Parathyroid adenoma (tissue), 2 donors: ENCODE results near the gene NFIX.

Source experiments
- H2AFZ ChIP-seq: fragments of 300-600 bp; sonication (generic); one replicate; pipeline ENCODE4 v1.7.0; 2017; ENCODE audit warnings: antibody characterized with exemption, mild to moderate bottlenecking
- H3K27ac ChIP-seq: fragments of 300-600 bp; sonication (generic); one replicate; pipeline ENCODE4 v1.7.0; 2017
- H3K27me3 ChIP-seq: fragments of 300-600 bp; sonication (generic); one replicate; pipeline ENCODE4 v1.7.0; 2017; ENCODE audit warnings: low read length; ENCODE audit not compliant: control insufficient read depth, insufficient read depth
- H3K36me3 ChIP-seq: fragments of 300-600 bp; sonication (generic); one replicate; pipeline ENCODE4 v1.7.0; 2017; ENCODE audit warnings: low read length; ENCODE audit not compliant: control insufficient read depth, insufficient read depth
- H3K4me1 ChIP-seq: fragments of 300-600 bp; sonication (generic); one replicate; pipeline ENCODE4 v1.7.0; 2017; ENCODE audit warnings: control low read depth
- H3K4me2 ChIP-seq: fragments of 300-600 bp; sonication (generic); one replicate; pipeline ENCODE4 v1.7.0; 2017; ENCODE audit warnings: low read length
- H3K4me3 ChIP-seq: fragments of 300-600 bp; sonication (generic); one replicate; pipeline ENCODE4 v1.7.0; 2017; ENCODE audit warnings: low read depth, low read length
- H3K79me2 ChIP-seq: fragments of 300-600 bp; sonication (generic); one replicate; pipeline ENCODE4 v1.7.0; 2017; ENCODE audit warnings: control low read depth
- H3K9ac ChIP-seq: fragments of 300-600 bp; sonication (generic); one replicate; pipeline ENCODE4 v1.7.0; 2017; ENCODE audit warnings: mild to moderate bottlenecking
- H3K9me3 ChIP-seq: fragments of 300-600 bp; sonication (generic); one replicate; pipeline ENCODE4 v1.7.0; 2017; ENCODE audit warnings: low read length; ENCODE audit not compliant: control insufficient read depth
- CTCF ChIP-seq: fragments of 300-600 bp; sonication (generic); IDR thresholded peaks from one replicate; pipeline ENCODE4 v1.7.0; 2017; ENCODE audit warnings: antibody characterized with exemption, mild to moderate bottlenecking
- donor health status: primary hyperparathyroidism.

NFIX gene

GRCh38 chr19:13043285-13043684, 48.0 kb downstream of the NFIX start:
- Histone ChIP-seq H3K27me3 (no peaks in the 10 kb centered on the region), H3K9ac (no peak overlapping the region), H3K36me3 (no peaks in the 10 kb centered on the region), H3K4me1 (no peaks in the 10 kb centered on the region), H3K4me3 (no peak overlapping the region), H3K27ac (no peak overlapping the region), H3K79me2 (no peaks in the 10 kb centered on the region), H3K4me2 (no peak overlapping the region), H3K9me3 (no peaks in the 10 kb centered on the region), H2AFZ (no peak overlapping the region)
- no peak for TF ChIP-seq CTCF

- Histone ChIP-seq H3K27me3 (no peaks in the 10 kb centered on the region), H3K9ac (no peak overlapping the region), H3K4me2 (no peak overlapping the region), H2AFZ (no peak overlapping the region), H3K27ac (no peak overlapping the region), H3K4me3 (no peak overlapping the region), H3K79me2 (no peaks in the 10 kb centered on the region), H3K36me3 (no peaks in the 10 kb centered on the region), H3K4me1 (no peaks in the 10 kb centered on the region), H3K9me3 (no peaks in the 10 kb centered on the region)
- TF ChIP-seq CTCF, result no peak
Measured at GRCh38 chr19:13044231-13044836, 49.1 kb downstream of the NFIX start.

GRCh38 chr19:13045812-13046211, 50.5 kb downstream of the NFIX start:
- H3K9ac ChIP-seq, result no peak overlapping the region
- no peak for TF ChIP-seq CTCF
- no peaks in the 10 kb centered on the region for H3K27me3 ChIP-seq
- H3K79me2 ChIP-seq, result no peaks in the 10 kb centered on the region
- H3K27ac ChIP-seq, result no peak overlapping the region
- no peaks in the 10 kb centered on the region for H3K9me3 ChIP-seq
- no peak overlapping the region for H3K4me2 ChIP-seq
- H3K36me3 ChIP-seq, result no peaks in the 10 kb centered on the region
- H3K4me1 ChIP-seq, result peaks cover 1% of the 10 kb centered on the region
- H2AFZ ChIP-seq, result no peak overlapping the region
- no peak overlapping the region for H3K4me3 ChIP-seq

- Histone ChIP-seq H3K4me2 (no peak overlapping the region), H3K9me3 (no peaks in the 10 kb centered on the region), H3K79me2 (no peaks in the 10 kb centered on the region), H3K27me3 (no peaks in the 10 kb centered on the region), H3K9ac (no peak overlapping the region), H3K4me1 (peaks cover 8% of the 10 kb centered on the region), H3K4me3 (no peak overlapping the region), H2AFZ (no peak overlapping the region), H3K27ac (no peak overlapping the region), H3K36me3 (no peaks in the 10 kb centered on the region)
- no peak for TF ChIP-seq CTCF
Measured at GRCh38 chr19:13047374-13047773, 52.1 kb downstream of the NFIX start.

- Histone ChIP-seq H3K4me3 (no peak overlapping the region), H3K9ac (no peak overlapping the region), H3K4me2 (no peak overlapping the region), H3K27me3 (no peaks in the 10 kb centered on the region), H3K9me3 (no peaks in the 10 kb centered on the region), H2AFZ (no peak overlapping the region), H3K4me1 (peaks cover 8% of the 10 kb centered on the region), H3K36me3 (no peaks in the 10 kb centered on the region), H3K79me2 (no peaks in the 10 kb centered on the region), H3K27ac (no peak overlapping the region)
- no peak for TF ChIP-seq CTCF
Measured at GRCh38 chr19:13050274-13050673, 55.0 kb downstream of the NFIX start.
